ENCODE measurements around the gene IGFL4.

GRCh38 chr19:46014941-46015686 is 25.7 kb downstream of the IGFL4 start:
- no peak for TF ChIP-seq POLR2A (IDR thresholded peaks at IDR 0.05)
- TF ChIP-seq, protein P1, sequence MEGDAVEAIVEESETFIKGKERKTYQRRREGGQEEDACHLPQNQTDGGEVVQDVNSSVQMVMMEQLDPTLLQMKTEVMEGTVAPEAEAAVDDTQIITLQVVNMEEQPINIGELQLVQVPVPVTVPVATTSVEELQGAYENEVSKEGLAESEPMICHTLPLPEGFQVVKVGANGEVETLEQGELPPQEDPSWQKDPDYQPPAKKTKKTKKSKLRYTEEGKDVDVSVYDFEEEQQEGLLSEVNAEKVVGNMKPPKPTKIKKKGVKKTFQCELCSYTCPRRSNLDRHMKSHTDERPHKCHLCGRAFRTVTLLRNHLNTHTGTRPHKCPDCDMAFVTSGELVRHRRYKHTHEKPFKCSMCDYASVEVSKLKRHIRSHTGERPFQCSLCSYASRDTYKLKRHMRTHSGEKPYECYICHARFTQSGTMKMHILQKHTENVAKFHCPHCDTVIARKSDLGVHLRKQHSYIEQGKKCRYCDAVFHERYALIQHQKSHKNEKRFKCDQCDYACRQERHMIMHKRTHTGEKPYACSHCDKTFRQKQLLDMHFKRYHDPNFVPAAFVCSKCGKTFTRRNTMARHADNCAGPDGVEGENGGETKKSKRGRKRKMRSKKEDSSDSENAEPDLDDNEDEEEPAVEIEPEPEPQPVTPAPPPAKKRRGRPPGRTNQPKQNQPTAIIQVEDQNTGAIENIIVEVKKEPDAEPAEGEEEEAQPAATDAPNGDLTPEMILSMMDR (IDR thresholded peaks at IDR 0.05), result no peak
